ENCODE results near the gene GFRA1.

- no peak for TF ChIP-seq MAX (IDR thresholded peaks at IDR 0.05)
- no peak for TF ChIP-seq BHLHE40 (IDR thresholded peaks at IDR 0.05; ENCODE audit: low read depth, low read length)
- TF ChIP-seq CTCF (IDR thresholded peaks at IDR 0.05), result no peak
- no peak for TF ChIP-seq REST (IDR thresholded peaks at IDR 0.05)
- TF ChIP-seq NFE2L2 (conservative IDR thresholded peaks at IDR 0.05; ENCODE audit: low read length), result no peak
- no peak for TF ChIP-seq EP300 (IDR thresholded peaks at IDR 0.05)
These were observed 103.1 kb downstream of the GFRA1 start for GRCh38 chr10:116169782-116170445.
